ENCODE results near the gene TRO.

TRO gene, protein sequence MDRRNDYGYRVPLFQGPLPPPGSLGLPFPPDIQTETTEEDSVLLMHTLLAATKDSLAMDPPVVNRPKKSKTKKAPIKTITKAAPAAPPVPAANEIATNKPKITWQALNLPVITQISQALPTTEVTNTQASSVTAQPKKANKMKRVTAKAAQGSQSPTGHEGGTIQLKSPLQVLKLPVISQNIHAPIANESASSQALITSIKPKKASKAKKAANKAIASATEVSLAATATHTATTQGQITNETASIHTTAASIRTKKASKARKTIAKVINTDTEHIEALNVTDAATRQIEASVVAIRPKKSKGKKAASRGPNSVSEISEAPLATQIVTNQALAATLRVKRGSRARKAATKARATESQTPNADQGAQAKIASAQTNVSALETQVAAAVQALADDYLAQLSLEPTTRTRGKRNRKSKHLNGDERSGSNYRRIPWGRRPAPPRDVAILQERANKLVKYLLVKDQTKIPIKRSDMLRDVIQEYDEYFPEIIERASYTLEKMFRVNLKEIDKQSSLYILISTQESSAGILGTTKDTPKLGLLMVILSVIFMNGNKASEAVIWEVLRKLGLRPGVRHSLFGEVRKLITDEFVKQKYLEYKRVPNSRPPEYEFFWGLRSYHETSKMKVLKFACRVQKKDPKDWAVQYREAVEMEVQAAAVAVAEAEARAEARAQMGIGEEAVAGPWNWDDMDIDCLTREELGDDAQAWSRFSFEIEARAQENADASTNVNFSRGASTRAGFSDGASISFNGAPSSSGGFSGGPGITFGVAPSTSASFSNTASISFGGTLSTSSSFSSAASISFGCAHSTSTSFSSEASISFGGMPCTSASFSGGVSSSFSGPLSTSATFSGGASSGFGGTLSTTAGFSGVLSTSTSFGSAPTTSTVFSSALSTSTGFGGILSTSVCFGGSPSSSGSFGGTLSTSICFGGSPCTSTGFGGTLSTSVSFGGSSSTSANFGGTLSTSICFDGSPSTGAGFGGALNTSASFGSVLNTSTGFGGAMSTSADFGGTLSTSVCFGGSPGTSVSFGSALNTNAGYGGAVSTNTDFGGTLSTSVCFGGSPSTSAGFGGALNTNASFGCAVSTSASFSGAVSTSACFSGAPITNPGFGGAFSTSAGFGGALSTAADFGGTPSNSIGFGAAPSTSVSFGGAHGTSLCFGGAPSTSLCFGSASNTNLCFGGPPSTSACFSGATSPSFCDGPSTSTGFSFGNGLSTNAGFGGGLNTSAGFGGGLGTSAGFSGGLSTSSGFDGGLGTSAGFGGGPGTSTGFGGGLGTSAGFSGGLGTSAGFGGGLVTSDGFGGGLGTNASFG (N-terminal part only)

DNA sequence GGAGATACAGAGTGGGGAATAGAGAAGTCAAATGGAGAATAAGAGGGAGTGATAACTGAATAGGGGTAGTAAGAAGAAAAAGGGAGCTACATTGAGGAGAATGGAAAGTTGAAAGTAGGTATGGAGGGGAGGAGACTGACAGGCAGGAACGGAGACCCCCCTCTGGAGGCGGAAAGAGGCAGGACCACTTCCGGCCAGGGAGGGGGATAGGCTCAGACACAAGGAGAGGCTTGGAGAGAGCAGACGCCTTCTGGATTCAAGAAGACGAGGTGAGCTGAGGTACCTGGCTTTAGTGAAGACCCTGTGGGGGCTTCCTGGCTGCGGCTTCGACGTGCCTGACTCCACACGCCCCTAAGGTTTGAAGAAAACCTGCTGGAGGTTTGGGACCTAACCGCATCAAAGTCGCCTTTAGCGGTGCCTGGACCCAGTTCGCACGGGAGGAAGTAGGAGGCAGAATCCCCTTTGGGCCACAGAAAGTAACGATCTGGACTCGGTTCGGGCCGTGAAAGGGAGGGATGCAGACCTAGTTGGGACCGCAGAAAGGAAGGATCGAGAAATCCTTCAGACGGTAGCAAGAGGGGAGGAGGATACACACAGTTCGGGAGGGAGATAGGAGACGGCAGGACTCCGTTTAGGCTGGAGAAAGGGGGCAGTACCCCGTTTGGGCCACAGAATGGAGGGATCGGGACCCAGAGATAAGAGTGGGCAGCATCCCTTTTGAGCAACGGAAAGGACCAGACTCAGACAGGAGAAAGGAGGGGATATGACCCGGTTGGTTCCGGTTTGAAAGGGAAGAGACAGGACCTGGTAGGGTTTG, at the start of gene TRO:
Gene TRO (plus strand): TSS at position 215 of the 817 bp plus-strand sequence. CDS start 1,423 bp downstream, outside the sequence.
- Histone ChIP-seq H3K36me3 (ENCODE audit: control insufficient read depth in 1 of 2, insufficient read depth in 2 of 2, low read length in 2 of 2) (no peaks in the 10 kb centered on the region), H3K9me3 (ENCODE audit: control insufficient read depth in 1 of 2, low read length in 2 of 2) (no peaks in the 10 kb centered on the region), H3K27ac (ENCODE audit: low read length) (no peak within 1 kb of the TSS), H3K27me3 (ENCODE audit: low read depth, low read length) (no peaks in the 10 kb centered on the region), H3K4me1 (ENCODE audit: control insufficient read depth in 1 of 2, insufficient read depth in 2 of 2, low read length in 2 of 2) (no peaks in the 10 kb centered on the region), H3K4me3 (ENCODE audit: low read depth in 1 of 2, low read length in 2 of 2) (peak within 1 kb of the TSS; percentile 70 to 80)

DNA sequence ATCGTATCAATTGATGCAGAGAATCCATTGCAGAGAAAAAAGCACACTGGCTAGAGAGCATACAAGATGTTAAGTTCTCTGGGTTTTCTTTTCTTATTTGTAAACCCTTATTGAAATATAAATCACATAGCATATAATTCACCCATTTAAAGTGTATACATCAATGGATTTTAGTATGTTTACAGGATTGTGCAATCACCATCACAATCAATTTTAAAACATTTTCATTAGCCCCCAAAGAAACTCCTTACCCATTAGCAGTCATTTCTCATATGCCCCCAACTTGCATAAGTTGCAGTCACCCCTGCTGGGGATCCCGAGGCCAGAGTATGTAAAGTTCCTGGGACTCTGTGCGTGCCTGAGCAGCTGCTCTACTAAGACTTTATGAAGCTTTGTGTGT, 34.9 kb upstream of the TRO start:
- H3K4me1 ChIP-seq (ENCODE audit: control insufficient read depth in 1 of 2, insufficient read depth in 2 of 2, low read length in 2 of 2), result no peaks in the 10 kb centered on the region
- H3K27me3 ChIP-seq (ENCODE audit: low read depth, low read length), result no peaks in the 10 kb centered on the region
- no peaks in the 10 kb centered on the region for H3K36me3 ChIP-seq (ENCODE audit: control insufficient read depth in 1 of 2, insufficient read depth in 2 of 2, low read length in 2 of 2)
- no peak overlapping the region for H3K4me3 ChIP-seq (ENCODE audit: low read depth in 1 of 2, low read length in 2 of 2)
- H3K9me3 ChIP-seq (ENCODE audit: control insufficient read depth in 1 of 2, low read length in 2 of 2), result no peaks in the 10 kb centered on the region
- H3K27ac ChIP-seq (ENCODE audit: low read length), result no peak overlapping the region

DNA sequence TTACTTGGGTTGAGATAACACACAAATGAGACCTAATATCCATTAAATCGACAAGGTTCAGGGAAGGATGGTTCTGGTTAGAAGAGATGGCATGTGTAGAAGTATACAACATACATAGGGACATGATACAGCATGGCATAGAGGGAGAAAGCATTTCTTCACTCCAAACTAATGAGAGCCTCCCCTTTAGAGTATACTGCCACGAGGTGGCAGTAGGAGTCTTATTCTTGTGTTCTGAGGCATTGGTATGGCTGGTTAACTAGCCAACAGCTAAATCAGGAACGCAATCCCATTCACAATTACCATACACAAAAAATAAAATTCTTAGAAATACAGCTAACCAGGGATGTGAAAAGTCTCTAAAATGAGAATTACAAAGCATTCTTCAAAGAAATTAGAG, 29.1 kb upstream of the TRO start:
- Histone ChIP-seq H3K36me3 (ENCODE audit: control insufficient read depth in 1 of 2, insufficient read depth in 2 of 2, low read length in 2 of 2) (no peaks in the 10 kb centered on the region), H3K27me3 (ENCODE audit: low read depth, low read length) (no peaks in the 10 kb centered on the region), H3K9me3 (ENCODE audit: control insufficient read depth in 1 of 2, low read length in 2 of 2) (no peaks in the 10 kb centered on the region), H3K4me1 (ENCODE audit: control insufficient read depth in 1 of 2, insufficient read depth in 2 of 2, low read length in 2 of 2) (no peaks in the 10 kb centered on the region), H3K4me3 (ENCODE audit: low read depth in 1 of 2, low read length in 2 of 2) (no peak overlapping the region), H3K27ac (ENCODE audit: low read length) (no peak overlapping the region)

DNA sequence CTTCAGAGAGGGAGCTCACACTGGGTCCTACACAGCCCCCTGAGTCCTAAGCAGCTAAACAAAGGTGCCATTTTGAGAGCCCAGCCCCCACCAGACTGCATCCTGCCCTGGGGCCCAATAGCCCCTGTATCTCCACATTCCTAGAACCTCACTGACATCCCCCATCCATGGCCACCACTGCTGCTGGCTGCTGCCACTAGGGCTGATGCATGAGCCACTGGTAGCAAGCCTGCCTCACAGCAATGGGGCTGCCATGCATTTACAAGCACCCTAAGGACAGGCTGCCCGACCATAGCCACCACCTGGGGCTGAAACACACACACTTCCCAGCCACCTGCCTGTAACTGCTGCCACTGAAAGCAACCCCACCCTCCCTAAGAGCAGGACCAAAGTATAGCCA, 26.5 kb upstream of the TRO start:
- Histone ChIP-seq H3K27me3 (ENCODE audit: low read depth, low read length) (no peaks in the 10 kb centered on the region), H3K4me3 (ENCODE audit: low read depth in 1 of 2, low read length in 2 of 2) (no peak overlapping the region), H3K9me3 (ENCODE audit: control insufficient read depth in 1 of 2, low read length in 2 of 2) (no peaks in the 10 kb centered on the region), H3K27ac (ENCODE audit: low read length) (no peak overlapping the region), H3K36me3 (ENCODE audit: control insufficient read depth in 1 of 2, insufficient read depth in 2 of 2, low read length in 2 of 2) (no peaks in the 10 kb centered on the region), H3K4me1 (ENCODE audit: control insufficient read depth in 1 of 2, insufficient read depth in 2 of 2, low read length in 2 of 2) (no peaks in the 10 kb centered on the region)

DNA sequence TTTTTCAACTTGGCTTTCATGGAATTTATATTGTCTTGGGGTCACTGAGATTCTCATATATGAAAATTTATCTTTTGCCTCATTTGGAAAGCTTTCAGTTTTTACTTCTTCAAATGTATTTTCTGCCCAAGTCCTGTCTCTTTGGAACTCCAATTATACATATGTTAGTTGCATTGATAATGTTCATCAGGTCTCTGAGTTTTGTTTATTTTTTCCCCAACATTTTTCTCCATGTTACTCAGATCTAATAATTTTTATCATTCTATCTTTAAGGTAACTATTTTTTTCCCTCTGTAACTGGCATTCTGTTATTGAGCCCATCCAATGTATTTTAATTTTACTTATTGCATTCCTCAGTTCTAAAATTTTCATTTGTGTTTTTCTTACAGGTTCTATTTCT, 10.7 kb upstream of the TRO start:
- Histone ChIP-seq H3K4me3 (ENCODE audit: low read depth in 1 of 2, low read length in 2 of 2) (no peak overlapping the region), H3K27me3 (ENCODE audit: low read depth, low read length) (no peaks in the 10 kb centered on the region), H3K9me3 (ENCODE audit: control insufficient read depth in 1 of 2, low read length in 2 of 2) (no peaks in the 10 kb centered on the region), H3K36me3 (ENCODE audit: control insufficient read depth in 1 of 2, insufficient read depth in 2 of 2, low read length in 2 of 2) (no peaks in the 10 kb centered on the region), H3K4me1 (ENCODE audit: control insufficient read depth in 1 of 2, insufficient read depth in 2 of 2, low read length in 2 of 2) (no peaks in the 10 kb centered on the region), H3K27ac (ENCODE audit: low read length) (no peak overlapping the region)

DNA sequence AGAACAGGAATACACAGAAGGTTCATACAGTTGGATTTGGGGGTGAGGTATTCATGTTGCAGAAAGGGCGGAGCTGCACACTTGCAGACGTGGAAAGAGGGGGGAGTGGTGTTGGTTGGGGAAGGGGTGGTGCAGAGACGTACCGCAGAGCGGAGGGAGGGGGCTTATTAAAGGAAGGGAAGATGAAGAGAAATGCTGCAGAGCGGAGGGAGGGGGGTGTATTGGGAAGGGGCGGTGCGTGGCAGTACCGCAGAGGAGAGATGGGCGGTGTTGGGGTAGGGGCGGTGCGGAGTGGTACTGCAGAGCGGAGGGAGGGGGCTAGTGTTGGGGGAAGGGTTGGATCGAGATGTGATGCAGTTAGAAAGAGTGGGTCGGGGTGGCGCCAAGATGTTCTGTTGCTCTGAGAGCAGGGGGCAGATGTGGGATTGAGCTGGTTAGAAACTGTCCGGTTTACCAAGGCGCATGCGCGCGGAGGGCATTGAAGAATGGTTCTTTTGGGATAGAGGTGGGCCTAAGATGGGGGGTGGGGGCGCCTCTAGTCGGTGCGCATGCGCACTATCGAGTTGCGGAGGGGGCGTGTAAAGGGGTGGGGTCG, 900 bp downstream of the TRO start:
- no peak overlapping the region for H3K27ac ChIP-seq (ENCODE audit: low read length)
- H3K27me3 ChIP-seq (ENCODE audit: low read depth, low read length), result no peaks in the 10 kb centered on the region
- peaks cover 0 to 3% of the 10 kb centered on the region in 2 donors for H3K36me3 ChIP-seq (ENCODE audit: control insufficient read depth in 1 of 2, insufficient read depth in 2 of 2, low read length in 2 of 2)
- no peaks in the 10 kb centered on the region for H3K9me3 ChIP-seq (ENCODE audit: control insufficient read depth in 1 of 2, low read length in 2 of 2)
- peak overlapping the region; percentile 70 to 80 for H3K4me3 ChIP-seq (ENCODE audit: low read depth in 1 of 2, low read length in 2 of 2)
- H3K4me1 ChIP-seq (ENCODE audit: control insufficient read depth in 1 of 2, insufficient read depth in 2 of 2, low read length in 2 of 2), result no peaks in the 10 kb centered on the region

DNA sequence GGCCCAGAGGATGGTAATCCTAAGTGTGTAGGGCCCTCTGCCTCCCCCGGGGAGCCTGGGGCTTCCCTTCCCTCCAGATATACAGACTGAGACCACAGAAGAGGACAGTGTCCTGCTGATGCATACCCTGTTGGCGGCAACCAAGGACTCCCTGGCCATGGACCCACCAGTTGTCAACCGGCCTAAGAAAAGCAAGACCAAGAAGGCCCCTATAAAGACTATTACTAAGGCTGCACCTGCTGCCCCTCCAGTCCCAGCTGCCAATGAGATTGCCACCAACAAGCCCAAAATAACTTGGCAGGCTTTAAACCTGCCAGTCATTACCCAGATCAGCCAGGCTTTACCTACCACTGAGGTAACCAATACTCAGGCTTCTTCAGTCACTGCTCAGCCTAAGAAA, 1.9 kb downstream of the TRO start:
- no peaks in the 10 kb centered on the region for H3K4me1 ChIP-seq (ENCODE audit: control insufficient read depth in 1 of 2, insufficient read depth in 2 of 2, low read length in 2 of 2)
- no peaks in the 10 kb centered on the region for H3K27me3 ChIP-seq (ENCODE audit: low read depth, low read length)
- no peaks in the 10 kb centered on the region for H3K9me3 ChIP-seq (ENCODE audit: control insufficient read depth in 1 of 2, low read length in 2 of 2)
- peaks cover 0 to 13% of the 10 kb centered on the region in 2 donors for H3K36me3 ChIP-seq (ENCODE audit: control insufficient read depth in 1 of 2, insufficient read depth in 2 of 2, low read length in 2 of 2)
- H3K4me3 ChIP-seq (ENCODE audit: low read depth in 1 of 2, low read length in 2 of 2), result no peak overlapping the region
- no peak overlapping the region for H3K27ac ChIP-seq (ENCODE audit: low read length)

DNA sequence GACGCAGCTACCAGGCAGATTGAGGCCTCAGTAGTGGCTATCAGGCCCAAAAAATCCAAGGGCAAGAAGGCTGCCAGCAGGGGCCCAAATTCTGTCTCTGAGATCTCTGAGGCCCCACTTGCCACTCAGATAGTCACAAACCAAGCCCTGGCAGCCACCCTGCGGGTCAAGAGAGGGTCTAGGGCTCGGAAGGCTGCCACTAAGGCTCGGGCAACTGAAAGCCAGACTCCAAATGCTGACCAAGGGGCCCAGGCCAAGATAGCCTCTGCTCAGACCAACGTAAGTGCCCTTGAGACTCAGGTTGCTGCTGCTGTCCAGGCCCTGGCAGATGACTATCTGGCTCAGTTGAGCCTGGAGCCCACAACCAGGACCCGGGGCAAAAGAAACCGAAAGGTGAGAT, 2.8 kb downstream of the TRO start:
- Histone ChIP-seq H3K4me1 (ENCODE audit: control insufficient read depth in 1 of 2, insufficient read depth in 2 of 2, low read length in 2 of 2) (no peaks in the 10 kb centered on the region), H3K4me3 (ENCODE audit: low read depth in 1 of 2, low read length in 2 of 2) (no peak overlapping the region), H3K36me3 (ENCODE audit: control insufficient read depth in 1 of 2, insufficient read depth in 2 of 2, low read length in 2 of 2) (peaks cover 0 to 21% of the 10 kb centered on the region in 2 donors), H3K27me3 (ENCODE audit: low read depth, low read length) (no peaks in the 10 kb centered on the region), H3K27ac (ENCODE audit: low read length) (no peak overlapping the region), H3K9me3 (ENCODE audit: control insufficient read depth in 1 of 2, low read length in 2 of 2) (no peaks in the 10 kb centered on the region)

DNA sequence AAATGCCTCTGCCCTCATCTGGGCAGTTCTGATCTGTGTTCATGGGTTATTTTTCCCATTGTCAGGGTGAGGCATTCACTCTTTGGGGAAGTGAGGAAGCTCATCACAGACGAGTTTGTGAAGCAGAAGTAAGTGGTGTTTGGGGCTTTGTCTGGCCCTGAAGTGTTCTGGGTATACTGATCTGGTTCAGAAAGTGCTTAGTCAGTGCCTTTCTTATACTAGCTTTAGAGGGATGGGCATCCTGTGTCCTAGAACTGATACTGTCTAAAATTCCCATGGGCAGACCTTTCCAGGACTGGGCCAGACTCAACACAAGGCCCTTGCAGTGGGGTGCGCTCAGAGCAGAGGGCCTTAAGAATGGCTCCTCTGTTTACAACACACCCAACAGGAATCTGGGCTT, 6.4 kb downstream of the TRO start:
- no peak overlapping the region for H3K27ac ChIP-seq (ENCODE audit: low read length)
- H3K9me3 ChIP-seq (ENCODE audit: control insufficient read depth in 1 of 2, low read length in 2 of 2), result no peaks in the 10 kb centered on the region
- H3K27me3 ChIP-seq (ENCODE audit: low read depth, low read length), result no peaks in the 10 kb centered on the region
- no peaks in the 10 kb centered on the region for H3K4me1 ChIP-seq (ENCODE audit: control insufficient read depth in 1 of 2, insufficient read depth in 2 of 2, low read length in 2 of 2)
- H3K36me3 ChIP-seq (ENCODE audit: control insufficient read depth in 1 of 2, insufficient read depth in 2 of 2, low read length in 2 of 2), result peaks cover 0 to 40% of the 10 kb centered on the region in 2 donors
- no peak overlapping the region for H3K4me3 ChIP-seq (ENCODE audit: low read depth in 1 of 2, low read length in 2 of 2)

DNA sequence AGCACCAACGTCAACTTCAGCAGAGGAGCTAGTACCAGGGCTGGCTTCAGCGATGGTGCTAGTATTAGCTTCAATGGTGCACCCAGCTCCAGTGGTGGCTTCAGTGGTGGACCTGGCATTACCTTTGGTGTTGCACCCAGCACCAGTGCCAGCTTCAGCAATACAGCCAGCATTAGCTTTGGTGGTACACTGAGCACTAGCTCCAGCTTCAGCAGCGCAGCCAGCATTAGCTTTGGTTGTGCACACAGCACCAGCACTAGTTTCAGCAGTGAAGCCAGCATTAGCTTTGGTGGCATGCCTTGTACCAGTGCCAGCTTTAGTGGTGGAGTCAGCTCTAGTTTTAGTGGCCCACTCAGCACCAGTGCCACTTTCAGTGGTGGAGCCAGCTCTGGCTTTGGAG, 8.3 kb downstream of the TRO start:
- no peaks in the 10 kb centered on the region for H3K27me3 ChIP-seq (ENCODE audit: low read depth, low read length)
- H3K4me1 ChIP-seq (ENCODE audit: control insufficient read depth in 1 of 2, insufficient read depth in 2 of 2, low read length in 2 of 2), result no peaks in the 10 kb centered on the region
- peaks cover 0 to 40% of the 10 kb centered on the region in 2 donors for H3K36me3 ChIP-seq (ENCODE audit: control insufficient read depth in 1 of 2, insufficient read depth in 2 of 2, low read length in 2 of 2)
- no peak overlapping the region for H3K27ac ChIP-seq (ENCODE audit: low read length)
- H3K4me3 ChIP-seq (ENCODE audit: low read depth in 1 of 2, low read length in 2 of 2), result no peak overlapping the region
- no peaks in the 10 kb centered on the region for H3K9me3 ChIP-seq (ENCODE audit: control insufficient read depth in 1 of 2, low read length in 2 of 2)

Data from muscle layer of duodenum (tissue), 2 donors.